NCI-H187 treated with DMSO at 0.1 percent for 48 hours (cell line): ENCODE results near the gene MYO18A.

ENCODE experiments used
- DNase-seq: peaks from one replicate; lab custom pipeline; 2025; lab: John Stamatoyannopoulos, UW

Gene MYO18A

DNA sequence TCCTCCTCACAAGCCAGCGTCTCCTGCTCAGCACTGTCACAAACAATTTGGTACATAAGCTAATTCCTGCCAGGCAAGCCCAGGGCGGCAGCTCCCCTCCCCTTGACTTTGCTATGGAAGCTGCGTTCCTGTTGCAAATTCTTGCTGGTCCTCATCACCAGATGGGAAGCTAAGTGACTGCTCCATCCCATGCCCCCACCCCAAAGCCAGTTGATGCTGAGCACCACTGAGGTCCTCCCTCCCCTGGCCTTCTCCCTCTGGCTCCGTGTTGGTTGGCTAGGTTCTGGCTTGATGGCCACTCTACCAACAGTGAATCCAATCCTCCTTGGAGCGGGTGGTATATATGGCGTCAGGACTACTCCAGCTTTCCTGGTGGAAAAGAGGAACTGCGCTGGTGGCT, 102.9 kb downstream of the MYO18A start:
- no peak for DNase-seq

DNA sequence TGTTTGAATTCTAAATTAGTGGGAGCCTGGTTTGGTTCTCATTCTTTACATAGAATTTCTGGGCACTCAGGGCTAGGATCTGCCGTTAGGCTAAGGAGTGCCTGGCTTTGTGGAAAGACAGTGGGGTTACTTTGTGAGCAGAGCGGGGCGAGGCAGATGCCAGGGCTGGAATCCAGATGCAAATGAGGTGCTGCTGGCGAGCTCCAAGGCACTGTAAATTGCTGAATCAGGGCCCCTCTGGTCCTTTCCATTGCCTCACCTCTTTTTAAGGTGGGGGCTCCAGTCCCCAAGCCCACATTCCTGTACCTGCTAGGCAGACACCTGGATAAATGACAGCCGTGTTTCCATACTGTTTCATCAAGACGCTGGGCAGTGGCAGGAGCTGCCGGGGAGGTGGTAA, 103.5 kb downstream of the MYO18A start:
- no peak for DNase-seq

DNA sequence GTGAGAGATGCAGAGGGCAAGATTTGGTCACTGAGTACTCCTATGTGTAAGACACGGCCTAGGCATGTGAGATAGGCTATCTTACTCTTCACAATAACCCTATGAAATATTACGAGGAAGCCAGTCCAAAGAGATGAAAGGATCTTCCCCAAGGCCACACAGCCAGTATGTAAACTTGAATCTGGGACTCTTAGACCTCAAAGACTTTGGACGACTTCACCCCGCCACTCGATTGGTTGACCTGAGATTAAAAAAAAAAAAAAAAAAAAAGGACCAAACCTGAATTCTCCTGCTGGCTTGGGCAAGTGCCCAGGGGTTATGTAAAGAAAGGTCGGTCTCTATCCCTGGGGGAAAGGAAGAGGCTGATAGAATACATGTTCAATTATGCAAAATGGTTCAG, 104.1 kb downstream of the MYO18A start:
- DNase-seq = no peak

DNA sequence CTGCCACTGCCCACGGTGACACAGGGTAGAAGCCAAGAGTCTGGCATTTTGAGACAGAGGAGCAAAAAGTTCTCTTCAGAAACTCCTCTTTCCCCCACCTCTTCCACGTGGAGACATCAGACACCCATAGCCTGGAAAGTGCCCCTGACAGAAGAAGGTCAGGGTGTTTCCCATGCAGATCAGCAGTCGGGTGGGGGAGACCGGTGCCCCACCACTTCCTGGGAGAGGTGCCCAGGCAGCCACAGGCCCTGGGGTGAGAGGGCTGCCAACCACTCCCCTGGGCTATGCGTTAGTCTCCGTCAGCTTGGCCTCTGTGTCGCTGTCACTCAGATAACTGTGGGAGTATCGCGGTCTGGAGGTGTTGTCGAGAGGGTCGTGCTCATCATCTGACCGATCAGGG, 105.7 kb downstream of the MYO18A start:
- no peak for DNase-seq

DNA sequence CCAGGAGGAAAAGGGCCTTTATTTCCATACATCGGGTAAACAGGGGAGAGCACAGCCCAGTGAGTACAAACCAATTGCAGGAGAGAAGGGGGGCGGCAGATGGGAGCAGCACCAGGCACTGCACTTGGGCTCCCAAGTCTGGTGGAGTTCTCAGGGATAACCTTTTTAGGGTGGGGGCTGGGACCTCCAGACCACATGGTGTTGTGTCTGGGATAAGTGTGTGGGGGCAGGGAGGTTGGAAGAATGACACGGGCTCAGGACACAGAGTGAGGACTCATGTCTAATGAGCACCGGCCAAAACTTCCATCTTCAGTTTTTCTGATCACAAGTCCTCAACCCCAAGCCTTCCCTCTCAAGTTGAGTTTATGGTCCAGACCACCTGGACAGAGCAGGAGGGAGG, 106.7 kb downstream of the MYO18A start:
- no peak for DNase-seq

DNA sequence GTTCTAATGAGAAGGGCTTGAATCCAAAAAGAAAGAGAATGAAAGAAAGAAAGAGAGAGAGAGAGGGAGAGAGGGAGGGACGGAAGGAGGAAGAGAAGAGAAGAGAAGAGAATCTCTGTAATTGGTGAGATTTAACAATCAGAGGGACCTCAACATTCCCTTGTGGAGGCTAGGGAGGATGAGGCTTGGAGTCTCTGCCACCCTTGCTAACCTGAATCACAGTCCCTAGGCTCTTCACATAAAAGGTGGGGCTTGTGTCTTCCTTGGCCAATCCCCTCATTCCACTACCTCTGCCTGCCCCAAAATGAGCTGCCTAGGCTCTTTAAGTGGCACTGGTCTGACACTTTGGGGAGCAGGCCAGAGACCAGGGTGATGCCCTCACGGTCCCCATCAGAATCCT, 107.2 kb downstream of the MYO18A start:
- DNase-seq = no peak

DNA sequence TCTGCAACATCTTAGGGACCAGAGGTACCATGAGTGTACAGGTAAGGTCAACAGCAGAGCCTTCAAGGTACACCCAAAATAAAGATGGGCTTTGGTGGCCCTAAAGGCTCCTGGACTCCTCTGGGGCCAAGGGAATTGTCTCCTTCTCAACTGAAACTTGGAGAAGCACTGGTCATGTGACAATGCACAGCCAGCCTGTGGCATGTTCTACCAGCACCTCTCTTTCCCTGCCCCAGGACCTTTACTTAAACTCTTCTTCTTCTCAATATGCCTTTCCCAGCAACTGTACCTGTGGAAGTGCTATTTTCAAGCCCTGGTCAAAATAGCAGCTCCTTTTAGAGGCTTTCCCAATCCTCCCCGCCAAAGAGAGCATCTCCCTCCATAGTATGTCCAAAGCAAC, 108.9 kb downstream of the MYO18A start:
- no peak for DNase-seq

DNA sequence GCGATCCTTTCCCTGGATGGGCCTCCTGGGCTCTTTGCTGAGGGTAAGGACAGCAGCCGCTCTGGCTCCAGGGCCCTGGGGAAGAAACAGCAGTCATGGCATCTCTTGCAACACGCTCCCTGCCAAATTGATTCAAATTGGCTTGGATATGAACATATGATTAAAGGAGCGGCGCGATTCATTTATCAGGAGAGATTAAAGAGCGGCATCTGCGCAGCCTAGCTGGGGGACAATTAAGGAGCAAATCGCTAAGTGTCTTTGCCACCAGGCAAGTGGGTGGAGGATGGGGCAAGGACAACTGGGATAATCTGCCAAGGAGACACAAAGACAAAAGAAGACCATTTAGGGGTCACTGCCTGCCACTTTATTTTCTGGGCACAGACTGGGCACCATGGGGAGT, 109.4 kb downstream of the MYO18A start:
- DNase-seq = no peak

DNA sequence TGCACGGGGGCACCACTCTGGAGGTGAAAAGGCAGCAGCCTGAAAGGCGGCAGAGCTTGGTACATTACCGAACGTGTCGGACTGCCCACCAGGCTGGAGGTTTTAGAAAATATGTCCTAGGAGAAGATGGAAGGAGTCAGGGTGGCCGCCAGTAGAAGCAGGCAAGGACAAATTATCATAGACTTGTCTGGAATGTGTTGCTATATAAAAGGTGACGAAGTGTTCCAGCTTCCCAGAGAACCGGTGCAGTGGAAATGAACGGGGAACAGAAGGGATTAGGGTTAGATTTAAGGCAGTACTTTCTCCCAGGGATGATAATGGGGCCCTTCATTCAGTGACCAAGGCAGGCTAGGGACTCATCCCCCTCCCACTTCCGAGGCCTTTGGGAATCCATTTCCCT, 109.9 kb downstream of the MYO18A start:
- no peak for DNase-seq

DNA sequence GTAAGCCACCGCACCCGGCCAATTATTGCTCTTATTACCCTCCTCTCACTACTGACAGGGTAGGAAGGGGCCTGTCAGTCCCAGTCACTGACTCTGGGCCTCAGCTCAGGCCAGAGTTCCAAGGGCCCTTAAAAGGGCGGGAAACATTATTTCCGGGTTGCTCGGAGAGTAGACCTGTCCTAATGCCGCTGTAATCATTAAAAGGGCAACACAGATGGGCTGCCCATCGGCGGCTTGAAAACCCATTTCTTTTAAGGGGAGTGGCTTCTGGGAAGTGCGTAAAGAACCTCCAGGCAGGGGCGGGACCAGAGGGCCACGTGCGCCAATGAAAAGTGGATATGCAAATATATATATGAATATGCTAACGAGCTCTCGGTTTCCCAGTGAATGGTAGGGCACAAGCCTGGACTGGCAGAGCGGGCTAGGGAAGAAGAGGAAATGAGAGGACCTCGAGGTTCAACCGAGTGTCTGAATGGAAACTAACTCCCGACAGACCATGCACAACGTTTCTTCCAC, 110.6 kb downstream of the MYO18A start:
- no peak for DNase-seq

DNA sequence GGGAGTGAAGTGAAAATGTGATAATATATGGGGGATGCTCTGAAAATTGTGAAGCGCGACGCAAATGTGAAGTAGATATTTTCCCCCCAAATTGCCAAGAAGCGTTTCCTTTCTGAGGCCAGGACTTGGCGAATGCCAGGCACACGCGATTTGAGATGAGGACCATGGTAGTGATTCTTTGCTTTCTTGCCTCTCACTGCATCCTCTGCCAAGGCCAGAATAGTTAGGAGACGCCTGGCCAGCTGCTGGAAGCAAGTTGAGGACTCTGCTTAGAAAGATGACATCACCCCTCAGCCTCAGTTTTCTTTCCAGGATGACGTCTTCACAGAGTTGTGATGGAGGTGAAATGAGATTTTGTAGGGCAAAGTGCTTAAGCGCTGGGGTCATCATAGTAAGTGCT, 111.4 kb downstream of the MYO18A start:
- DNase-seq = no peak

DNA sequence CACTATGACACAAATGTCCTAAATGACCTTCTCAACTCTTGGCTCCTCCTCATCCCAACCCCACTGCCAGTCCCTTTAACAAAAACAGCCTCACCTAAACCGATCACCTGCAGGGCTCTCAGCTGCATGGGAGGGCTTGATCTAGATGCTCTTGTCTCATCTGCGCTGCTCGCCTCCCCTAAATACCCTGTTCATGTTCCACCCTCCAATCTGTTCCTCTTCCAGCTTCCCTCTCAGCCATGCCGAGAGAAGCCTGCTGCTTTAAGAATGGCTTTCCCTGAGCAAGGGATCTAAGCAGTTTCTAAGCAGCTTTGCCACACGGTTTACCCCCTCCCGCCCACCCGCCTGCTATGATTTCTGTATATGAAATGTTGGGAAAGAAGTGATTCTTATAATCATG, 113.6 kb downstream of the MYO18A start:
- no peak for DNase-seq

DNA sequence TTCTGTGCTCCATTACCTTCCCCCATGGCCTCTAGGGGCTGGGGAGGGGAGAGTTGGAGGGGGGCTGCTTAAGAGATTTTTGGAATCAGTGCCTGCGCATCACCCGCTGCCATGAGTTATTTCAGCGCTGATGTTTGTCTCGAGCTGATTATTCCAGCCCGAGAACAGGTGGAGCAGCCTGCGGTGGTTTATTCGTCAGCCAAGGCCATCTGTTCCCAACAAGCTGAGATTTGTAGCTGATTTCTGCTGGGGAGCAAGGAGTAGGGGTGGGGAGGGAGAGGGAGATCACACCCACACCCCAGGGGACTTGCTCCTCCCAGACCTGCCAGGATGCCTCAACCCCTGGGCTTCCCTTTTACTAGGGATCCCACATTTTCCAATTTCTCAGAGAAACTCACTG, 114.2 kb downstream of the MYO18A start:
- no peak for DNase-seq

DNA sequence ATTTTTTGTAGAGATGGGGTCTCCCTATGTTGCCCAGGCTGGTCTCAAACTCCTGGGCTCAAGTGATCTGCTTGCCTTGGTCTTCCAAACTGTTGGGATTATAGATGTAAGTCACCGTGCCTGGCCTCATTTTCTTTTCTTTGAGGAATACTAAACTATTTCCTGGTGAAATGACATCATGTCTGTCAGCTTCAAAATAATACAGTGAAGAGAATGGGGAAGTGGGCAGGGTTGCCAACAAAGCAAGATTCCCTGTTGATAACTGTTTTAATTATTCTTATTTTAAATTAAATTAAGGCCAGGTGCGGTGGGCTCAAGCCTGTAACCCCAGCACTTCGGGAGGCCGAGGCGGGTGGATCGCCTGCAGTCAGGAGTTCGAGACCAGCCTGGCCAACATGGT, 116.2 kb downstream of the MYO18A start:
- DNase-seq = no peak

DNA sequence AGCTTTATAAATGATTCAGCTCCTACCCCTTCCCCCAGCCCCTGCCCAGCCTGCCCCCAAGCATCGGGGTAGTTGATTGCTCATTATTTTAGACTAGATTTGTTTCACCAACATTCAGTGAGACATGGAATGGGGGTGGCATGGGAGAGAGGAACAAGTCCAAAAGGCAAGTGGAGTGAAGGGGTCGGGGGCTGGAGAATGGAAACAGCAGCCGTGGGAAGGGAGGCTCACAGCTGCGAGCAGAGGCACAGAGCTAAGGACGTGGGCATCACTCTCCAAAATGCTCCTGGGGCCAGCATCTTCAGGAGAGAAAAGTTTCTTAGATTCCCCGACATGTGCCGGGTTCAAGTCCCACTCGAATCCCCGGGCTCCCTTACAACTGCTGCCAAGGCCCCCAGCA, 118.0 kb downstream of the MYO18A start:
- DNase-seq = no peak

DNA sequence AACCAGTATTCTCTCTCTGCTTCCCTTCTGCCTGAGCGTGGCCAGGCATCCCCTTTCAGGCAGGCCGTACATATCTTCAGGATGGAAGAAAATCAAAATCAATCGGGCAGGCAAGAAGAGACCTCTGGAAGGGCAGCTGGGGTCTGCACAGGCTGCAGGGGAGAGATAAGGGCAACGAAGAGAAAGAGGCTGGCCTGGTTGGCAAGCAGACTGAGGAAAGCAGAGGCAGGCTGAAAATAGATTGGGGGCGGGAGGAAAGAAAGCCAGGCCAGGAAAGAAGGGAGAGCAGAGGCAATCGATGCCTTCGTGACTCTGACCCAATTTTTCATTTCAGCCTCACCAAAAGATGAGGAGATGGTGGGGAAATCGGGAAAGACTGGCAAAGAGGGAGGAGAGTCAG, 119.2 kb downstream of the MYO18A start:
- no peak for DNase-seq

DNA sequence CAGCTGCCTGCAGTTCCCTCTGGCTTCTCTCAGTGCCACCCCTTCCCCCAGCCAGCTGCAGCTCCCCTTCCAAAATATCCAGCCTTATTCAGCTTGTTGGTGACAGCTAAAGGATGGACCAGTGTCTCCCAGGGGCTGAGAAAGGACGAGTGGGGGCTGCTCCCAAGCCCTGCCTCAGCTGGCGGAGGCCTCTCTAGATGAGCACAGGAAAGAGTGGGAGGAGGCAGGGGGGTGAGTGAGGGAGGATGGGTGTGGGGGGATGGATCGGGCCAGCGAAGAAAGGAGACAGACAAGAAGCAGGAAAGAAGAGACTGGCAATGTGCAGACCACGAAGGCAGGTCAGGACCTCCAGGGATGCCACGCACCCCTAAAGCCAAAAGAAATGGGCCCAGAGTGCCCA, 119.7 kb downstream of the MYO18A start:
- no peak for DNase-seq

DNA sequence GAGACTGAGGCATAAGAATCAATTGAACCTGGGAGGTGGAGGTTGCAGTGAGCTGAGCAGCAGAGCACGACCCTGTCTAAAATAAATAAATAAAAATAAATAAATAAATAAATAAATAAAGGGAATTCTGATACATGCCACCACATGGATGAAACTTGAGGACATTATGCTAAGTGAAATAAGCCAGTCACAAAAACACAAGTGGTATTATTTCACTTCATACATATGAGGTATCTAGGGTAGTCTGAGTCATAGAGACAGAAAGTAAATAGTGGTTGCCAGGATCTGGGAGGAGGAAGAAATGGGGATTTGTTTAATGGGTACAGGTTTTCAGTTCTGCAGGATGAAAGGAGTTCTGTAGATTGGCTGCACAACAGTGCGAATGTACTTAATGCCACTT, 120.9 kb downstream of the MYO18A start:
- no peak for DNase-seq

DNA sequence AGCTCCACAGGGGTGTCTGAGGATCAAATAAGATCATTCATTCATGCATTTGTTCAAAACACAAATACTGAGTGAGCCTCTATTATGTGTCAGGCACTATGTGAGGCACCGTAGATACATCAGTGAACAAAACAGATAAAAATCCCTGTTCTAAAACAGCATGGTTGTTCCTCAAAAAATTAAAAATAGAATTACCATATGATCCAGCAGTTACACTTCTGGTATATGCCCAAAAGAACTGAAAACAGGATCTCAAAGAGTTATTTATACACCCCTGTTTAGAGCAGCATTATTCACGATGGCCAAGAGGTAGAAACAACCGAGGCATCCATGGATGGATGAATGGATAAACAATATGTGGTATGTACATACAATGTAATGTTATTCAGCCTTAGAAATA, 121.8 kb downstream of the MYO18A start:
- no peak for DNase-seq

DNA sequence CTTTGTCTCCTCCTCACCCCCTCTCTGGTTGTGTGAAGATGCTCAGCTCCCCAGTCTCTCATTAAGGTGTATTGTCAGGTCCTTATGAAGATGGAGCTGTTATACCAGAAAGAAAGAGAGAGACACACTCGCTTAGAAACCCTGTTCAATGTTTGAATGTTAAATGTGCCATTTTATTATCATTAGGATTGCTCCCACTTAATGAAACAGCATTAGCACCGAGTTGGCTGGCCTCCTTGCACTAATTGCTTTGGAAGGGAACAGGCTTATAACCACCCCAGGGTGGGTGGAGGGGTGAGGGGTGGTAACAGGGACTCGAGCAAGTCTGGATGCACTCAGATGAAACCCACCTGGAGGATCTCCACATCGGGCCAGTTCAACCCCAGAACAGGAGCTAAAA, 122.8 kb downstream of the MYO18A start:
- no peak for DNase-seq

DNA sequence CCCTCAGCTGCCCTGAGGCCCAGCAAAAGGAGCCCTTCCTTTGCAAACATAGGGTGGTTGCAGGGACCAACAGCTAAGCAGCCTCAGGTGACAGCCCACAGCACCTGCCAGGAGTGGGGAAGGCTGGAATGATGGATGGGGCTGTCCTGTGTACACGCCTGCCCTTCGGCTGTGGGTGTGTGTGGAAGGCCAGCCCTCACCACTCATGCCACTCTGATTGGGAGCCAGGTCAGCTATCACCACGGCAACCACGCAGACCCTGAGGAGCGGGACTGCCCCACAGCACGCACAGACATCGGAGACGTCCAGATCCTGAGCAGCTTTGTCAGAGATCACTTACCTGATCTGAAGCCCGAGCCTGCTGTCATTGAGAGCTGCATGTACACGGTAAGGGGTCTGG, 125.4 kb downstream of the MYO18A start:
- DNase-seq = no peak

DNA sequence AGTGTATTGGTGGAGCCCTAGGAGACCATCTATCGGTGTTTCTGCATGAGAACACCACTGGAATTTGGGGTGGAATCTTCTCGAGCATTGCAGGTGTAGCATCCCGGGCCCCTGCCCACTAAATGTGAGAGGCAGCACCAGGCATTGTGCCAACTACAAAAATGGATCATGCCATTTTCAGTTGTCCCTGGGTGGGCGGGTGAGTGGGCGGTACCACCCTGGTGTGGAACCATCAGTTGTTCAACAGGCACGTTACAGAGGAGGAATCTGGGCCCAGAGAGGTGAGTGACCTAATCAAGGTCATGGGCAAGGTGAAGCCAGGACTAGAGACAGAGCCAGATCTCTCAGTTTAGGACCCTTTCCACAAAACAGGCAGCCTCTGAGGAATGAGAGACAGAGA, 128.5 kb downstream of the MYO18A start:
- no peak for DNase-seq

DNA sequence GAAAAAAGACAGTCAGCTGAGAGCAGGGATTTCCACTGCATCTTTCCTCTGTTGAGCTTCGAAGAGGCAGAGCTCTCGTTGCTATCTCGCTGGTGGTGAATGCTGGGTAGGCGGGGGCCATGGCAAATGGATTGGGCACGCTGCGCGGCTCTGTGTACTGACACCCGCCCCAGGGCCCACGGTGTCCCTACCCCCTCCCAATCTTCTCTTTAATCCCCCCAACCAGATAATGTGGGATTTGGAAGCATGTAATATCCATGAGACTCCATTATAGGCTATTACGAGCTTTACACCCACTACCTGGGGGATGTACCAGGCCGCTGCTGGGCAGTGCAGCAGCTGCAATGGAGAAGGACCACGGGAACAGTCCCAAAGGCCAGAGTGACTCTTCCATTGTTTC, 129.0 kb downstream of the MYO18A start:
- no peak for DNase-seq

DNA sequence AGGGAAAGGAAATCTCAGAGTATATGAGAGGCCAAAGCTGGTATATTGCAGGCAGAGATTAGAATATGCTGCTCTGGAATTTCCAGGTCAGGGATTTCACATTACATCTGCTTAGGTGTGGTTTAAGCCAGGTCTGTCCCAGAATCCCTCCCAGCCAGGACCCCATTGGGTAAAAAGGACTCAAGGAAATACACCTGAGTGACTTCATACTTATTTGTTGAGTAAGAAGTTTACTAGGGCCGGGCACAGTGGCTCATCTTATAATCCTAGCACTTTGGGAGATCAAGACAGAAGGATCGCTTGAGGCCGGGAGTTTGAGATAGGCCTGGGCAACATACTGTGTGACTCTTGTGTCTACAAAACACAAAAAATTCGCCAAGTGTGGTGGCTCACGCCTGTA, 130.0 kb downstream of the MYO18A start:
- no peak for DNase-seq

DNA sequence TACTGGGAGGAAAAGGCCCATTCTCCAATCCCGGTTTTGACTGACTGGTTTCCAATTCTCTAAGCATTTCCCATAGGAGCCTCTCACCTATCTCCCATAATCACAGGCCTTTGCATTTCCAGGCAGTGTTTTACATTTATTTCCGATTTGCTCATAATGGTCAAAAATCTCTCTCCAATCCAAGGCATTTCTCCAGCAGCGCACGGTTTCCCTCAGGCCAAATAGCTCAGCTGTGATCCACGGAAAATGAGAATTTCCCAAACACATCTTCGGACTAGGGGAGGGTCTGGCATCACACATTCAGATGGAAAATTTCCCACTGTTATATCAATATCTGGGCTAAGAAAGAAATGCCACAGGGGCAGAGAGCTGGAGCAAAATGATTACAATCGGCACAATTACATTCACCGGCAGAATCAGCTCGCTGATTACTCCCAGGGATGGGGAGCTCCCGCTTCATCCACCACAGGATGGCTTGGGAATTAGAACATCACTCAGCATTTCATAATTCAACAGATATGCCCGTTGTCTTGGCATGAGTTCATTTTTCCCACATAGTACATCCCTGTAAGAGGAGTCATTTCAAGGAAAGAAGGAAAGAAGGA, 130.6 kb downstream of the MYO18A start:
- DNase-seq = no peak
